Measurements from ENCODE around the gene PRPF6. TPM values are rescaled to one million over a fixed set of nuclear protein-coding genes. Genes with fewer than 3 reads are reported as not detected.
A peak's percentile ranks its signal among the peaks of the same experiment; 100 is the strongest.

The PRPF6 gene
- total RNA-seq, 6 donors from 2014 or later, result 60.5 to 113 (median 68.0) TPM

DNA sequence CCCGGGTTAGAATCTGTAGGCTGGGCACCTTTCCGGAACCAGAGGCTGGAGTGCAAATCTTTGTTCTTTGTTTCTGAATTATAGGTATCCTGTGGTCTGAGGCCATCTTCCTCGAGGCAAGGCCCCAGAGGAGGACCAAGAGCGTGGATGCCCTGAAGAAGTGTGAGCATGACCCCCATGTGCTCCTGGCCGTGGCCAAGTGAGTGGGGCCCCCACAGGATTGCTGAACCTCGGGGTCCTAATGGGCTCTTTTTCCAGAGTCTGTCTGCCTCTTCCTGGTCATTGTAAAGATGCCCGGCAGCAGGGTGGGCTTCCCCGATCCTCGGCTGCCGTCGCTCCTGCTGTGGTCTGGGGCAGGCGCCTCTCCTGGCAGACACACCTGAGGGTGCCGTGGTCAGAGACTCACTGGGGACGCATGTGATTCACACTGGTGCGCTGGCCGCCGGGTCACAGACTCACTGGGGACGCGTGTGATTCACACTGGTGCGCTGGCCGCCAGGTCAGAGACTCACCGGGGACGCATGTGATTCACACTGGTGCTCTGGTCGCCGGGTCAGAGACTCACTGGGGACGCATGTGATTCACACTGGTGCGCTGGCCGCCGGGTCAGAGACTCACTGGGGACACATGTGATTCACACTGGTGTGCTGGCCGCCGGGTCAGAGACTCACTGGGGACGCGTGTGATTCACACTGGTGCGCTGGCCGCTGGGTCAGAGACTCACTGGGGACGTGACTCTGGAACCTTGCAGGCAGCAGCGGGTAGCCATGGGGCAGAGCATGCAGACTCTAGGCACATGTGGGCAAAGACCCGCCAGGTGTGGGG is 48.6 kb downstream of the PRPF6 start:
- no peak for ATAC-seq (ENCODE audit: low FRiP score in 2 of 2)

DNA sequence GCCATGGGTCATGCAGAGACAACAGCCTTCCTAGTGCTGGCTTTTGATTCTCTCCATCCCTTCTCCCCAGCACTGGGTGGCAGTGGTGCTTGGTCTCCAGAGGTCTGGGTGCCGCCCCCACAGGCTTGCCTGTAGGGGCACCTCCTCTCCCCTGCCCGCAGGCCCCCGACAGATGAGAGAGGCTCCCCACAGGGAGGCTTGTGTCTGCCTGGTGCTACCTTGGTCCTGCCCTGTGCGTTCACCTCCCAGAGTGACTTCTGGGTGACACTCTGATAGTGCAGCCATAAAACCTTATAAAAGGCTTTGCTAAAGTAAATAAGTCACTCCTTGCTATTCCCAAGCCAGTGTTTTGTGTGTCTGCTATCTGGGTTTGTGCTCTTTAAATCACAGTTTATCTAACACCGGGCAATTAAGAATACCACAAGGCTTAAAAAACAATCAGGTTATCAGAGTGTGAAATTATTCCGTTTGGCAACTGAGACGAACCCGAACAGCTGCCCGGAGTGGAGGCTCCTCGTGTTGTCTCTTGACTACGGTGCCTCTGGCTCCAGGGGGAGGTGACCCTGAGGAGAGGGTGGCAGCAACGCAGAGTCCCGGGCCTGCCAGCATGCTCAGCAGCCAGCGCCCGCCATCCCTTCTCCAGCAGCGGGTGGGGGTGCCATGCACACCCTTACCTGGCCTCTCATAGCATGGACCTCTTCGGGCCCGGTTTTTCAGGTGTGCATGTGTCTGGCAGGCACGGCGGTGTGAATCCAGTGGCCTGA is 49.6 kb downstream of the PRPF6 start:
- Histone ChIP-seq H3K27me3 (no peaks in the 10 kb centered on the region), H3K4me1 (no peaks in the 10 kb centered on the region), H3K27ac (no peak overlapping the region), H3K36me3 (peaks cover 35 to 100% (median 84%) of the 10 kb centered on the region in 4 donors), H3K9me3 (no peaks in the 10 kb centered on the region), H3K4me3 (no peak overlapping the region)
- TF ChIP-seq POLR2A (IDR thresholded peaks at IDR 0.05), result no peak
- TF ChIP-seq, protein P1, sequence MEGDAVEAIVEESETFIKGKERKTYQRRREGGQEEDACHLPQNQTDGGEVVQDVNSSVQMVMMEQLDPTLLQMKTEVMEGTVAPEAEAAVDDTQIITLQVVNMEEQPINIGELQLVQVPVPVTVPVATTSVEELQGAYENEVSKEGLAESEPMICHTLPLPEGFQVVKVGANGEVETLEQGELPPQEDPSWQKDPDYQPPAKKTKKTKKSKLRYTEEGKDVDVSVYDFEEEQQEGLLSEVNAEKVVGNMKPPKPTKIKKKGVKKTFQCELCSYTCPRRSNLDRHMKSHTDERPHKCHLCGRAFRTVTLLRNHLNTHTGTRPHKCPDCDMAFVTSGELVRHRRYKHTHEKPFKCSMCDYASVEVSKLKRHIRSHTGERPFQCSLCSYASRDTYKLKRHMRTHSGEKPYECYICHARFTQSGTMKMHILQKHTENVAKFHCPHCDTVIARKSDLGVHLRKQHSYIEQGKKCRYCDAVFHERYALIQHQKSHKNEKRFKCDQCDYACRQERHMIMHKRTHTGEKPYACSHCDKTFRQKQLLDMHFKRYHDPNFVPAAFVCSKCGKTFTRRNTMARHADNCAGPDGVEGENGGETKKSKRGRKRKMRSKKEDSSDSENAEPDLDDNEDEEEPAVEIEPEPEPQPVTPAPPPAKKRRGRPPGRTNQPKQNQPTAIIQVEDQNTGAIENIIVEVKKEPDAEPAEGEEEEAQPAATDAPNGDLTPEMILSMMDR (IDR thresholded peaks at IDR 0.05), result no peak
- no peak for TF ChIP-seq POLR2AphosphoS5 (IDR thresholded peaks at IDR 0.05)
- TF ChIP-seq EP300 (IDR thresholded peaks at IDR 0.05), result no peak
- WGBS, 2 donors, result 92 to 93% methylated on average over 10 to 20 of the region's 20 CpGs
- ATAC-seq (ENCODE audit: low FRiP score in 2 of 2) (no peak), DNase-seq (peak in 1 of 2 donors; percentile 68)

More for the DNA sequence above, 48.6 kb downstream of the PRPF6 start:
- 95 to 98% methylated on average over 15 to 31 of the region's 38 CpGs for WGBS, 2 donors
- Histone ChIP-seq H3K27me3 (no peaks in the 10 kb centered on the region), H3K4me3 (no peak overlapping the region), H3K36me3 (peaks cover 46 to 100% (median 90%) of the 10 kb centered on the region in 4 donors), H3K4me1 (no peaks in the 10 kb centered on the region), H3K9me3 (no peaks in the 10 kb centered on the region), H3K27ac (no peak overlapping the region)
- peak in 1 of 2 donors; percentile 68 for DNase-seq
- no peak for TF ChIP-seq POLR2A (IDR thresholded peaks at IDR 0.05)
- no peak for TF ChIP-seq POLR2AphosphoS5 (IDR thresholded peaks at IDR 0.05)
- TF ChIP-seq, protein P1 (IDR thresholded peaks at IDR 0.05), result no peak
- TF ChIP-seq EP300 (IDR thresholded peaks at IDR 0.05), result no peak

DNA sequence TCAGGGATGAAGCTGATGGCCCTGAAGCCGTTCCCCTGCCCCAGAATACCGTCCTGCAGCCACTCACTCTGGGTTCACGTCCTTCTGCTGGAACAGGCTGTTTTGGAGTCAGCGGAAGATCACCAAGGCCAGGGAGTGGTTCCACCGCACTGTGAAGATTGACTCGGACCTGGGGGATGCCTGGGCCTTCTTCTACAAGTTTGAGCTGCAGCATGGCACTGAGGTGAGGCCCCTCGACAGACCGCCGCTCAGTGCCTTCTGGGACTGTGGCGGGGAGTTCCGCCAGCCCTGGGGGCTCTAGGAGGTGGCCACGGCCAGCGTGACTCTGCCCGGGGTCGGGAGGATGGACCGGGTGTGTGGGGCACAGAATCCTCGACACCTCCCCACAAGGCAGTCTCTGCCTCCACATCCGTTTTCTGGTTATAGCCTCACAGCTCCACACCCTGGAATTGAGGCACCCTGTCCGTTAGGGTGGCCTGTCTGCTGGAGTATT is 50.9 kb downstream of the PRPF6 start:
- DNase-seq (peak in 1 of 2 donors; percentile 51), ATAC-seq (ENCODE audit: low FRiP score in 2 of 2) (no peak)
- no peak overlapping the region for H3K27ac ChIP-seq
- 91 to 93% methylated on average over 8 to 18 of the region's 19 CpGs for WGBS, 2 donors
- H3K4me3 ChIP-seq, result no peak overlapping the region
- H3K27me3 ChIP-seq, result no peaks in the 10 kb centered on the region
- TF ChIP-seq EP300 (IDR thresholded peaks at IDR 0.05), result no peak
- TF ChIP-seq, protein P1 (IDR thresholded peaks at IDR 0.05), result no peak
- no peaks in the 10 kb centered on the region for H3K4me1 ChIP-seq
- peaks cover 27 to 88% (median 71%) of the 10 kb centered on the region in 4 donors for H3K36me3 ChIP-seq
- H3K9me3 ChIP-seq, result no peaks in the 10 kb centered on the region

DNA sequence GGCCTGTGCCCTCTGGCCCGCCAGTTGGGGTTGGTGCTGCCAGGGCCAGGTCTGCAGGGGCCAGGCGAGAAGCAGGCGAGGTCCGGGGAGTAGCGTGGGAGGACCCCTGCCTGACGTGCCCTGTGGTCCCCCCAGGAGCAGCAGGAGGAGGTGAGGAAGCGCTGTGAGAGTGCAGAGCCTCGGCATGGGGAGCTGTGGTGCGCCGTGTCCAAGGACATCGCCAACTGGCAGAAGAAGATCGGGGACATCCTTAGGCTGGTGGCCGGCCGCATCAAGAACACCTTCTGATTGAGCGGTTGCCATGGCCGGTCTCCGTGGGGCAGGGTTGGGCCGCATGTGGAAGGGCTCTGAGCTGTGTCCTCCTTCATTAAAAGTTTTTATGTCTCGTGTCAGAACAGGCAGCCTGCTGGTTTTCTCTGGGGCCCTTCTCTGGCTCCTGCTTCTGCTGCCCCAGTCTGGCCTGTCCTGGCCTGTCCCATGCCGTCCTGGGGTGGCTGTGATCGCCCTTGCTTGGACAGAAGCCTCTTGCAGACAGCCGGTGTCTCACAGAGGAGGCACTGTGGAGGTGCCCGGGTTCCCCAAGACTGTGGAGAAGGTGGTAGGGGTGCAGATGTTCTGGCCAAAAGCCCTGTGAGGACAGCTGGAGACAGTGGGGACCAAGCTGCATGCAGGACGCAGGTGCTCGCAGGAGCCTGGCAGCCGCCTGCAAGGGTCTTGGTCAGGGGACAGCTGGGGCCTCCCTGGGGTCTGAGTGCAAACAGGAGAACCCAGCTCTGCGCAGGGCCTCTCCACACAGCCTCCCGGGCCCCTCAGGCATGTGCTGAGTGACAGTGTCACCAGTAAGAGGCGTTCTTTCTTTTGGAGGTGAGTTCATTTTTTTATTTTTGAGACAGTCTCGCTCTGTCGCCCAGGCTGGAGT is 52.0 kb downstream of the PRPF6 start:
- Histone ChIP-seq H3K9me3 (no peaks in the 10 kb centered on the region), H3K36me3 (peaks cover 17 to 77% (median 60%) of the 10 kb centered on the region in 4 donors), H3K27ac (no peak overlapping the region), H3K4me3 (no peak overlapping the region), H3K27me3 (peaks cover 0 to 6% (median 2%) of the 10 kb centered on the region in 4 donors), H3K4me1 (peaks cover 4 to 8% (median 6%) of the 10 kb centered on the region in 4 donors)
- TF ChIP-seq, protein P1 (IDR thresholded peaks at IDR 0.05), result no peak
- TF ChIP-seq POLR2A (IDR thresholded peaks at IDR 0.05) (no peak), EP300 (IDR thresholded peaks at IDR 0.05) (no peak), POLR2AphosphoS5 (IDR thresholded peaks at IDR 0.05) (no peak)
- ATAC-seq (ENCODE audit: low FRiP score in 2 of 2) (no peak), DNase-seq (peak in 1 of 2 donors; percentile 66)
- WGBS, 2 donors, result 95 to 96% methylated on average over 25 to 30 of the region's 31 CpGs

All from upper lobe of left lung (tissue), 6 donors.